Measurements from ENCODE around the gene SLCO2B1.

Gene SLCO2B1

DNA sequence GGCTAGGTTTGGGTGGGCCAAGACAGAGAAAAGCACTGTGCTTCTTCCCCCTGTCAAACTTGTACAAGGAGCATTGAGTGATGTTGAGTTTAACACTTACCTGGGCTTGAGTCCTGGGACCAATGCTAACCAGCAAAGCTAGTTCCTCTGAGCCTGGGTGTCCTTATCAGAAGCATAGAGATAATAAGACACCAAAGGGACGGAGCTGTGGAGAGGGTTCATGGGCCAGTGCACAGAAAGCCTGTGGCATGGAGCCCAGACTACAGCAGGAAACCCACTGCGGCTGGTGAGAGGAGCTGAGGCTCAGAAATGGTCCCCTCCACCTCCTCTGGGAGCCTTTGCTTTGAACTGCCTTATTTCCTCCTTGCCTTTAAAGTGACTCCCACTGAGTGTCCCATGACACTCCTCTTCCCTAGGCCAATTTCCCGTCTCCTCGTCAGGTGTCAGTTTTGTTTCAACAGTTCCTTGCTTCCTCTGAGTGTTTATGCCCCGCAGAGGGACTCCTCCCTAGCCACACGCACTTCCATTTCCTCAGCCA lies 9.4 kb downstream of the SLCO2B1 start:
- Histone ChIP-seq H4K20me1 (ENCODE audit: insufficient read depth, low read length) (no peaks in the 10 kb centered on the region; the same call in 1 of the 2 replicates), H3K27me3 (ENCODE audit: insufficient read depth, low read length, poor library complexity) (no peaks in the 10 kb centered on the region), H3K4me3 (ENCODE audit: low read depth in 1 of 2, low read length in 2 of 2) (no peak overlapping the region), H3K4me2 (ENCODE audit: insufficient read depth, low read length) (no peak overlapping the region), H3K79me2 (ENCODE audit: insufficient read depth, low read length) (no peaks in the 10 kb centered on the region), H3K4me1 (ENCODE audit: insufficient read depth, low read length) (no peaks in the 10 kb centered on the region), H2AFZ (ENCODE audit: low read depth, low read length) (no peak overlapping the region), H3K9me3 (ENCODE audit: insufficient read depth, low read length, severe bottlenecking) (no peaks in the 10 kb centered on the region), H3K9ac (ENCODE audit: low read depth, low read length) (no peak overlapping the region), H3K36me3 (ENCODE audit: insufficient read depth, low read length) (no peaks in the 10 kb centered on the region), H3K27ac (ENCODE audit: low read length) (no peak overlapping the region)
- DNase-seq (no peak), ATAC-seq (ENCODE audit: insufficient read depth, low read depth) (no peak)
- TF ChIP-seq, protein P1, sequence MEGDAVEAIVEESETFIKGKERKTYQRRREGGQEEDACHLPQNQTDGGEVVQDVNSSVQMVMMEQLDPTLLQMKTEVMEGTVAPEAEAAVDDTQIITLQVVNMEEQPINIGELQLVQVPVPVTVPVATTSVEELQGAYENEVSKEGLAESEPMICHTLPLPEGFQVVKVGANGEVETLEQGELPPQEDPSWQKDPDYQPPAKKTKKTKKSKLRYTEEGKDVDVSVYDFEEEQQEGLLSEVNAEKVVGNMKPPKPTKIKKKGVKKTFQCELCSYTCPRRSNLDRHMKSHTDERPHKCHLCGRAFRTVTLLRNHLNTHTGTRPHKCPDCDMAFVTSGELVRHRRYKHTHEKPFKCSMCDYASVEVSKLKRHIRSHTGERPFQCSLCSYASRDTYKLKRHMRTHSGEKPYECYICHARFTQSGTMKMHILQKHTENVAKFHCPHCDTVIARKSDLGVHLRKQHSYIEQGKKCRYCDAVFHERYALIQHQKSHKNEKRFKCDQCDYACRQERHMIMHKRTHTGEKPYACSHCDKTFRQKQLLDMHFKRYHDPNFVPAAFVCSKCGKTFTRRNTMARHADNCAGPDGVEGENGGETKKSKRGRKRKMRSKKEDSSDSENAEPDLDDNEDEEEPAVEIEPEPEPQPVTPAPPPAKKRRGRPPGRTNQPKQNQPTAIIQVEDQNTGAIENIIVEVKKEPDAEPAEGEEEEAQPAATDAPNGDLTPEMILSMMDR (IDR thresholded peaks at IDR 0.05; ENCODE audit: borderline replicate concordance, extremely low read depth, low read length, poor library complexity, severe bottlenecking): no peak
- no peak for TF ChIP-seq EZH2 (IDR thresholded peaks at IDR 0.05; ENCODE audit: borderline replicate concordance, low read depth, low read length, severe bottlenecking)

DNA sequence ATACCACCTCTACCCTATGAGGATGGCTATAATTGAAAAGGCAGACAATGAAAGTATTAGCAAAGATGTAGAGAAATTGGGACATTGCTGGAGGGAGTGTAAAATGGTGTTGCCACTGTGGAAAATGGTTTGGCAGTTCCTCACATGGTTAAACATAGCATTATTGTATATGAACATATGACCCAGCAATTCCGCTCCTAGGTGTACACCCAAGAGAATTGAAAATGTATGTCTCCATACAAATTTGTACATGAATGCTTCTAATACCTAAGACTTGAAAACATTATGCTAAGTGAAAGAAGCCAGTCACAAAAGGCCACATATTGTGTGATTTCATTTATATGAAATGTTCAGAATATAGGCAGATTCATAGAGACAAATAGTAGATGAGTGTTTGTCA lies 10.0 kb downstream of the SLCO2B1 start:
- H3K9ac ChIP-seq (ENCODE audit: low read depth, low read length): no peak overlapping the region
- no peak overlapping the region for H3K4me2 ChIP-seq (ENCODE audit: insufficient read depth, low read length)

DNA sequence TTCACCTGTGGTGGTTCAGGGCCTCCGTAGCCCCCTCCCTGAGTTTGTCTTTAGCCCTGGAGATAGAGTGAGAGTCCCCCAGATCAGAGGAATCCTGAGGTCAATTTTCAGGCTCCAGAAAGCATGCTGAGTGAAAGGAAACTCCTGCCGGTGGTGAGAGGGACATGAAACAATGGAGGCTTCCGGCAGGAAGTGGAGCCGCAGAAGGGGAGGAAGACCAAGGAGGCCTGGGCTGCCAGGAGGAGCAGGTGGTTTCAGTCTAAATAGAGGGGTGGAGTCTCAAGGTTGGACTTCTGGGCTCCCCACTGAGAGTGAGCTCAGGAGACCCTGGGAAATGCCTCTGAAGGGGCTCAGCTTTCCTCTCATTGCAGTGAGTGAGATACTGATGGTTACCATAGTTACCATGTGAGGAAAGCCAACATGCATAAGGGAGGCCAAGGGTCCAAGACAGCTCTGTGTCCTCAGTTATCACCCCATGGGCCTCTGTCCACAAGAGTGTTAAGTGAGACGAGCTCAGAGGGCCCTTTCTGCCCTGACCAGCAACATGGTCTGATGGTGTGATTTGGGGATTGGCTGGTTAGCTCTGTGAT lies 10.7 kb downstream of the SLCO2B1 start:
- no peak overlapping the region for H3K9ac ChIP-seq (ENCODE audit: low read depth, low read length)

More for the DNA sequence above, 10.0 kb downstream of the SLCO2B1 start:
- Histone ChIP-seq H2AFZ (ENCODE audit: low read depth, low read length) (no peak overlapping the region), H3K4me3 (ENCODE audit: low read depth in 1 of 2, low read length in 2 of 2) (no peak overlapping the region), H3K36me3 (ENCODE audit: insufficient read depth, low read length) (no peaks in the 10 kb centered on the region), H4K20me1 (ENCODE audit: insufficient read depth, low read length) (no peaks in the 10 kb centered on the region; the same call in 1 of the 2 replicates), H3K9me3 (ENCODE audit: insufficient read depth, low read length, severe bottlenecking) (no peaks in the 10 kb centered on the region), H3K4me1 (ENCODE audit: insufficient read depth, low read length) (no peaks in the 10 kb centered on the region), H3K27ac (ENCODE audit: low read length) (no peak overlapping the region), H3K79me2 (ENCODE audit: insufficient read depth, low read length) (no peaks in the 10 kb centered on the region), H3K27me3 (ENCODE audit: insufficient read depth, low read length, poor library complexity) (no peaks in the 10 kb centered on the region)
- TF ChIP-seq, protein P1 (IDR thresholded peaks at IDR 0.05; ENCODE audit: borderline replicate concordance, extremely low read depth, low read length, poor library complexity, severe bottlenecking): no peak
- TF ChIP-seq EZH2 (IDR thresholded peaks at IDR 0.05; ENCODE audit: borderline replicate concordance, low read depth, low read length, severe bottlenecking): no peak
- ATAC-seq (ENCODE audit: insufficient read depth, low read depth) (no peak), DNase-seq (no peak)

More for the DNA sequence above, 10.7 kb downstream of the SLCO2B1 start:
- Histone ChIP-seq H3K4me1 (ENCODE audit: insufficient read depth, low read length) (no peaks in the 10 kb centered on the region), H2AFZ (ENCODE audit: low read depth, low read length) (no peak overlapping the region), H3K9me3 (ENCODE audit: insufficient read depth, low read length, severe bottlenecking) (no peaks in the 10 kb centered on the region), H3K4me2 (ENCODE audit: insufficient read depth, low read length) (no peak overlapping the region), H3K27me3 (ENCODE audit: insufficient read depth, low read length, poor library complexity) (no peaks in the 10 kb centered on the region), H3K27ac (ENCODE audit: low read length) (no peak overlapping the region), H3K79me2 (ENCODE audit: insufficient read depth, low read length) (no peaks in the 10 kb centered on the region), H3K4me3 (ENCODE audit: low read depth in 1 of 2, low read length in 2 of 2) (no peak overlapping the region), H3K36me3 (ENCODE audit: insufficient read depth, low read length) (no peaks in the 10 kb centered on the region), H4K20me1 (ENCODE audit: insufficient read depth, low read length) (no peaks in the 10 kb centered on the region; the same call in 1 of the 2 replicates)
- ATAC-seq (ENCODE audit: insufficient read depth, low read depth) (no peak), DNase-seq (no peak)
- TF ChIP-seq EZH2 (IDR thresholded peaks at IDR 0.05; ENCODE audit: borderline replicate concordance, low read depth, low read length, severe bottlenecking): no peak
- TF ChIP-seq, protein P1 (IDR thresholded peaks at IDR 0.05; ENCODE audit: borderline replicate concordance, extremely low read depth, low read length, poor library complexity, severe bottlenecking): no peak
